Measurements from ENCODE around the gene PDLIM4. TPM values are rescaled to one million over a fixed set of nuclear protein-coding genes. Genes with fewer than 3 reads are reported as not detected.
A peak's percentile ranks its signal among the peaks of the same experiment; 100 is the strongest.

PDLIM4 gene
- total RNA-seq, 1 donor from 2014 or later = 56.6 TPM

DNA sequence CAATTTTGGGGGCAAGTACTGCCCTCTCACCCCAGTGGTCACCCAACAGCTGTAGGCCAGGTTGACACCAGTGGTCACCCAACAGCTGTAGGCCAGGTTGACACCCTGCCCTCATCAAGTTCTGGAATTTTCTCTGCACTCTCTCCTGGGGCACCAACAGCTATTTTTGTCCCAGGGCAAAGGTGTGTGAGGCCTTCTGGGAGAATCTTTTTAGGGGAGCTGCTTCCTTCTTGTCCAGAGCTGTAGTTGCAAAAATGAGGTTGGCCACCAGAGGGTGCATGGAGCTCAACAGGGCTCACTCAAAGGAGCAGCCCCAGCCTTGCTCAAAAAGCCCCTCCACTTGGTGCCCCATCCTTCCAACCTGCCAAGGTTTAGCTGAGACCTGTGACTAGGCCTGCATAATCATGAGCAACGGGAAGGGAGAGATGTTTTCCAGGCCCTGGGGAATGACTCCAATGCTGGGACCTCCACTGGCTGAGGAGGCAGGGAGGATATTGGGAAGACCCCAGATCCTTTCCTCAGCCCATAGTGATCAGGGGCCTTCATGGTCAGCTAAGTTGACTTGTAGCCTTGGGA, 19.2 kb upstream of the PDLIM4 start:
- Histone ChIP-seq H3K4me1 (ENCODE audit: insufficient read depth, low read length) (no peaks in the 10 kb centered on the region), H3K4me3 (ENCODE audit: insufficient read depth, low read depth, low read length) (no peak overlapping the region), H4K20me1 (ENCODE audit: insufficient read depth, low read length) (no peaks in the 10 kb centered on the region), H2AFZ (ENCODE audit: low read depth, low read length) (no peak overlapping the region), H3K27me3 (ENCODE audit: insufficient read depth, low read length) (no peaks in the 10 kb centered on the region), H3K9me3 (ENCODE audit: insufficient read depth, low read depth, low read length) (no peaks in the 10 kb centered on the region), H3K4me2 (ENCODE audit: low read length) (no peak overlapping the region), H3K27ac (ENCODE audit: low read depth, low read length) (no peak overlapping the region), H3K79me2 (ENCODE audit: insufficient read depth, low read length) (no peaks in the 10 kb centered on the region), H3K9ac (ENCODE audit: low read length) (no peak overlapping the region), H3K36me3 (ENCODE audit: insufficient read depth, low read length) (no peaks in the 10 kb centered on the region)
- Mint-ChIP-seq H3K36me3 (ENCODE audit: low read depth, unreplicated experiment) (peaks cover 4% of the 10 kb centered on the region), H3K4me1 (ENCODE audit: low read depth, unreplicated experiment) (peaks cover 5% of the 10 kb centered on the region), H3K4me3 (ENCODE audit: unreplicated experiment) (no peak overlapping the region), H3K9me3 (ENCODE audit: unreplicated experiment) (peaks cover 4% of the 10 kb centered on the region), H3K27me3 (ENCODE audit: low read depth, unreplicated experiment) (no peaks in the 10 kb centered on the region), H3K27ac (ENCODE audit: unreplicated experiment) (peak overlapping the region; percentile 18)
- FAIRE-seq (peak; percentile 9), DNase-seq (ENCODE audit: low read depth) (peak; percentile 32)
- TF ChIP-seq, protein P1, sequence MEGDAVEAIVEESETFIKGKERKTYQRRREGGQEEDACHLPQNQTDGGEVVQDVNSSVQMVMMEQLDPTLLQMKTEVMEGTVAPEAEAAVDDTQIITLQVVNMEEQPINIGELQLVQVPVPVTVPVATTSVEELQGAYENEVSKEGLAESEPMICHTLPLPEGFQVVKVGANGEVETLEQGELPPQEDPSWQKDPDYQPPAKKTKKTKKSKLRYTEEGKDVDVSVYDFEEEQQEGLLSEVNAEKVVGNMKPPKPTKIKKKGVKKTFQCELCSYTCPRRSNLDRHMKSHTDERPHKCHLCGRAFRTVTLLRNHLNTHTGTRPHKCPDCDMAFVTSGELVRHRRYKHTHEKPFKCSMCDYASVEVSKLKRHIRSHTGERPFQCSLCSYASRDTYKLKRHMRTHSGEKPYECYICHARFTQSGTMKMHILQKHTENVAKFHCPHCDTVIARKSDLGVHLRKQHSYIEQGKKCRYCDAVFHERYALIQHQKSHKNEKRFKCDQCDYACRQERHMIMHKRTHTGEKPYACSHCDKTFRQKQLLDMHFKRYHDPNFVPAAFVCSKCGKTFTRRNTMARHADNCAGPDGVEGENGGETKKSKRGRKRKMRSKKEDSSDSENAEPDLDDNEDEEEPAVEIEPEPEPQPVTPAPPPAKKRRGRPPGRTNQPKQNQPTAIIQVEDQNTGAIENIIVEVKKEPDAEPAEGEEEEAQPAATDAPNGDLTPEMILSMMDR (IDR thresholded peaks at IDR 0.05; ENCODE audit: insufficient read depth, low read depth, low read length) = peak; percentile 76
- TF ChIP-seq EZH2 (IDR thresholded peaks at IDR 0.05; ENCODE audit: insufficient read depth, low read length) = no peak

DNA sequence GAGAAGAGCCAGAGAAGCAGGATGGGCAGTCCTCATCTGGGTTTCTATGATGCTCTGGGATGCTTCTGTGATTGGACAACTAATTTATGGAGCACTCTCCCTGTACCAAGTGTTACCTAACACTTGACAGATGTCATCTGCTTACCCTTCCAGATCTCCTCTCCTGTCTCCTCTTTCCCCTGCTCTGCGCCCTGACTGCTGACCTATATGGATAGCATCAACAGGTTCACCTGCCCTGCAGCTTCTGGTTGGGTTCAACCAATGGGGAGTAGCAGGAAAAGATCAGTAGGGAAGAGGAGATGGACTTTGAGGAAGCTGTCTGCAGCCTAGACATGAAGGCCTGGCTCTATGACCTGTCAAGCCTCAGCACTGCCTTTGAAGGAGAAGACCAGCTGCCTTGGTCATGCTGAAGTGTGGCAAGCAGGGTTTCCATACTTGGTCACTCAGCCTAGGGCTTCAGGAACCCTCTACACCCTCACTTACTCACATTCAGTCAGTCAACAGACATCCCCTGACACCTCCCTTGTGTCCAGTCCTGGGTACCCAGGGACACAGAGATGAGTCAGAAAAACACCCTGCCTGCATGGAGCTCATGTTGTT, 18.5 kb upstream of the PDLIM4 start:
- H3K4me3 Mint-ChIP-seq (ENCODE audit: unreplicated experiment) = no peak overlapping the region
- no peaks in the 10 kb centered on the region for H3K27me3 Mint-ChIP-seq (ENCODE audit: low read depth, unreplicated experiment)
- Histone ChIP-seq H3K4me1 (ENCODE audit: insufficient read depth, low read length) (no peaks in the 10 kb centered on the region), H3K79me2 (ENCODE audit: insufficient read depth, low read length) (no peaks in the 10 kb centered on the region), H3K36me3 (ENCODE audit: insufficient read depth, low read length) (no peaks in the 10 kb centered on the region), H3K27ac (ENCODE audit: low read depth, low read length) (no peak overlapping the region), H3K9me3 (ENCODE audit: insufficient read depth, low read depth, low read length) (no peaks in the 10 kb centered on the region), H3K9ac (ENCODE audit: low read length) (no peak overlapping the region), H2AFZ (ENCODE audit: low read depth, low read length) (no peak overlapping the region), H4K20me1 (ENCODE audit: insufficient read depth, low read length) (no peaks in the 10 kb centered on the region), H3K4me2 (ENCODE audit: low read length) (no peak overlapping the region), H3K4me3 (ENCODE audit: insufficient read depth, low read depth, low read length) (no peak overlapping the region), H3K27me3 (ENCODE audit: insufficient read depth, low read length) (no peaks in the 10 kb centered on the region)
- H3K9me3 Mint-ChIP-seq (ENCODE audit: unreplicated experiment) = peaks cover 8% of the 10 kb centered on the region
- FAIRE-seq = no peak
- H3K27ac Mint-ChIP-seq (ENCODE audit: unreplicated experiment) = peak overlapping the region; percentile 16
- peaks cover 4% of the 10 kb centered on the region for H3K36me3 Mint-ChIP-seq (ENCODE audit: low read depth, unreplicated experiment)
- H3K4me1 Mint-ChIP-seq (ENCODE audit: low read depth, unreplicated experiment) = peaks cover 5% of the 10 kb centered on the region
- no peak for DNase-seq (ENCODE audit: low read depth)
- no peak for TF ChIP-seq EZH2 (IDR thresholded peaks at IDR 0.05; ENCODE audit: insufficient read depth, low read length)
- TF ChIP-seq, protein P1 (IDR thresholded peaks at IDR 0.05; ENCODE audit: insufficient read depth, low read depth, low read length) = no peak

DNA sequence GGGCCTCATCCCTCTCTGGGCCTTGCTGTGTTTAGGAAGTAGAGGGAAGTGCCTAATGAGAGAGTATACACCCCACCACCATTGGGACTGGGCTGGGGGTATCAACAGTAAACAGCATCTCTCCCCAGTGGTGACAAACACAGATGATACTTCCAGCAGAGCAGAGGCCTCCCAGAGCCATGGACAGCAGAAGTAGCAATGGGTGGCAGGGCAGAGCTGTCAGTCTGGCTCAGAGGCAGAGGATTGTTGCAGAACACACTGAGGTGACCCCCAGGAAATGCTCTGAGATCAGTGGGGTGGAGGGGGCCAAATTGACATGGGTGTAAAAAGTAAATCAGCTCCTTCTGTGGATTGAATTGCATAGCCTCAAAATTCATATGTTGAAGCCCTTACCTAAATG, 17.7 kb upstream of the PDLIM4 start:
- peaks cover 10% of the 10 kb centered on the region for H3K9me3 Mint-ChIP-seq (ENCODE audit: unreplicated experiment)
- peaks cover 5% of the 10 kb centered on the region for H3K4me1 Mint-ChIP-seq (ENCODE audit: low read depth, unreplicated experiment)
- no peak overlapping the region for H3K4me3 ChIP-seq (ENCODE audit: insufficient read depth, low read depth, low read length)
- FAIRE-seq = no peak
- no peak overlapping the region for H3K4me2 ChIP-seq (ENCODE audit: low read length)
- no peak overlapping the region for H2AFZ ChIP-seq (ENCODE audit: low read depth, low read length)
- peaks cover 4% of the 10 kb centered on the region for H3K36me3 Mint-ChIP-seq (ENCODE audit: low read depth, unreplicated experiment)
- no peak overlapping the region for H3K4me3 Mint-ChIP-seq (ENCODE audit: unreplicated experiment)
- no peaks in the 10 kb centered on the region for H4K20me1 ChIP-seq (ENCODE audit: insufficient read depth, low read length)
- no peaks in the 10 kb centered on the region for H3K27me3 Mint-ChIP-seq (ENCODE audit: low read depth, unreplicated experiment)
- no peaks in the 10 kb centered on the region for H3K79me2 ChIP-seq (ENCODE audit: insufficient read depth, low read length)
- H3K9ac ChIP-seq (ENCODE audit: low read length) = no peak overlapping the region
- no peak for DNase-seq (ENCODE audit: low read depth)
- H3K27ac ChIP-seq (ENCODE audit: low read depth, low read length) = no peak overlapping the region
- H3K36me3 ChIP-seq (ENCODE audit: insufficient read depth, low read length) = no peaks in the 10 kb centered on the region
- H3K27ac Mint-ChIP-seq (ENCODE audit: unreplicated experiment) = no peak overlapping the region
- H3K4me1 ChIP-seq (ENCODE audit: insufficient read depth, low read length) = no peaks in the 10 kb centered on the region
- no peaks in the 10 kb centered on the region for H3K9me3 ChIP-seq (ENCODE audit: insufficient read depth, low read depth, low read length)
- no peaks in the 10 kb centered on the region for H3K27me3 ChIP-seq (ENCODE audit: insufficient read depth, low read length)
- TF ChIP-seq EZH2 (IDR thresholded peaks at IDR 0.05; ENCODE audit: insufficient read depth, low read length) = no peak
- TF ChIP-seq, protein P1 (IDR thresholded peaks at IDR 0.05; ENCODE audit: insufficient read depth, low read depth, low read length) = no peak

All from astrocyte (in vitro differentiated cells and primary cell).